Measurements from ENCODE around the gene EPYC.

DNA sequence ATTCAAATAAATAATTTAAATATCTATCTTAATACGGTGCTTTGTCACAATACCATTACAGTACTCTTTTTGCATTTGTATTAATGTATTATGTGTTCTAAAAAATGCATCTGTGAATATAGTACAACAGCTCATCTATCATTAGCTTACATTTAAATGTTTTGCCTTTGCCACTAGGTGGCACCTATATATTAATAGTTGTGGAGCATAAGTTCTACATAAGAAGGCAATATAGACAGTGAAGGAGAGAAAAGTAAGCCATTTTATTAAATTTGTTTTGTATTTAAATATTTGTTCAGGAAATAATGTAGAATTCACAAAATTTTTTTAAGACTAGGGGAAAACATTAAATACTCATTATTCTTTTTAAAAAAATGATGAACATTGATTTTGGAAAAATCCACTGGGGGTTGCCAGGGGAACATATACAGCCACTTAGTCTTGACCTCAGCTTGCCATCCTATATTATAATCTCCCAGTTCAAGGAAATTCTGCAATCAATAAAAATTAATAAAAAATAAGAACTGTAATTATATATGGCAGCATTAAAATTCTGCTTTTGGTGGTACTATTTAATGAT, 59.6 kb downstream of the EPYC start:
- TF ChIP-seq, protein P1, sequence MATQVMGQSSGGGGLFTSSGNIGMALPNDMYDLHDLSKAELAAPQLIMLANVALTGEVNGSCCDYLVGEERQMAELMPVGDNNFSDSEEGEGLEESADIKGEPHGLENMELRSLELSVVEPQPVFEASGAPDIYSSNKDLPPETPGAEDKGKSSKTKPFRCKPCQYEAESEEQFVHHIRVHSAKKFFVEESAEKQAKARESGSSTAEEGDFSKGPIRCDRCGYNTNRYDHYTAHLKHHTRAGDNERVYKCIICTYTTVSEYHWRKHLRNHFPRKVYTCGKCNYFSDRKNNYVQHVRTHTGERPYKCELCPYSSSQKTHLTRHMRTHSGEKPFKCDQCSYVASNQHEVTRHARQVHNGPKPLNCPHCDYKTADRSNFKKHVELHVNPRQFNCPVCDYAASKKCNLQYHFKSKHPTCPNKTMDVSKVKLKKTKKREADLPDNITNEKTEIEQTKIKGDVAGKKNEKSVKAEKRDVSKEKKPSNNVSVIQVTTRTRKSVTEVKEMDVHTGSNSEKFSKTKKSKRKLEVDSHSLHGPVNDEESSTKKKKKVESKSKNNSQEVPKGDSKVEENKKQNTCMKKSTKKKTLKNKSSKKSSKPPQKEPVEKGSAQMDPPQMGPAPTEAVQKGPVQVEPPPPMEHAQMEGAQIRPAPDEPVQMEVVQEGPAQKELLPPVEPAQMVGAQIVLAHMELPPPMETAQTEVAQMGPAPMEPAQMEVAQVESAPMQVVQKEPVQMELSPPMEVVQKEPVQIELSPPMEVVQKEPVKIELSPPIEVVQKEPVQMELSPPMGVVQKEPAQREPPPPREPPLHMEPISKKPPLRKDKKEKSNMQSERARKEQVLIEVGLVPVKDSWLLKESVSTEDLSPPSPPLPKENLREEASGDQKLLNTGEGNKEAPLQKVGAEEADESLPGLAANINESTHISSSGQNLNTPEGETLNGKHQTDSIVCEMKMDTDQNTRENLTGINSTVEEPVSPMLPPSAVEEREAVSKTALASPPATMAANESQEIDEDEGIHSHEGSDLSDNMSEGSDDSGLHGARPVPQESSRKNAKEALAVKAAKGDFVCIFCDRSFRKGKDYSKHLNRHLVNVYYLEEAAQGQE (IDR thresholded peaks at IDR 0.05; ENCODE audit: insufficient read depth in 1 of 2, low read depth in 2 of 2, low read length in 2 of 2): no peak
- TF ChIP-seq TAF1 (IDR thresholded peaks at IDR 0.05; ENCODE audit: borderline replicate concordance, insufficient read depth, low read length) (no peak), SIN3A (IDR thresholded peaks at IDR 0.05; ENCODE audit: borderline replicate concordance, insufficient read depth, low read length) (no peak)

Data from PFSK-1 (cell line).